GM12878 (cell line): ENCODE data around the gene SLC25A28. TPM values are rescaled to one million over a fixed set of nuclear protein-coding genes. Genes with fewer than 3 reads are reported as not detected.
A peak's percentile ranks its signal among the peaks of the same experiment; 100 is the strongest.

ENCODE experiments used
- ATAC-seq: fragments of 200-7000 bp; cut with Tn5 transposase; 3 replicates; pipeline ENCODE4 v1.9.1; 2020; ENCODE audit warnings: mild to moderate bottlenecking, moderate library complexity
- BruUV-seq: library from RNA; stranded (reverse); fragments of 400-500 nt; replicated peaks from 2 replicates; lab custom pipeline; 2021; lab: Mats Ljungman, UMichigan
- CTCF ChIA-PET: fragments of 300-600 bp; sonication (Branson Sonifier 250); formaldehyde crosslinking; extraction: SDS; loops from one replicate; lab custom pipeline; 2021; ENCODE audit warnings: inconsistent platforms; lab: Yijun Ruan, JAX
- POLR2A ChIA-PET: fragments of 350-600 bp; formaldehyde crosslinking; extraction: SDS; loops from one replicate; lab custom pipeline; 2021; ENCODE audit warnings: inconsistent platforms; lab: Charles Lee
- RAD21 ChIA-PET: fragments of 300-600 bp; sonication (Branson Sonifier 250); formaldehyde crosslinking; loops from one replicate; lab custom pipeline; 2023; ENCODE audit warnings: antibody characterized with exemption; ENCODE audit not compliant: unreplicated experiment; lab: Charles Lee
- SMC1A ChIA-PET: fragments of 300-600 bp; sonication (Branson Sonifier 250); formaldehyde crosslinking; loops from one replicate; lab custom pipeline; 2023; ENCODE audit not compliant: unreplicated experiment, uncharacterized antibody; lab: Charles Lee
- DNase-seq: peaks from one replicate; pipeline ENCODE4 v3.0.0-alpha.2; 2011; ENCODE audit warnings: low read depth, low spot score
- FAIRE-seq: peaks from 3 replicates; lab custom pipeline; 2011; peaks lifted over from hg19 to GRCh38; lab: Jason Lieb, UNC
- H2AFZ ChIP-seq: 2 replicates; pipeline ENCODE4 v1.6.0; 2011; ENCODE audit warnings: low read depth, low read length, control low read depth; ENCODE audit not compliant: control insufficient read depth
- H3K27ac ChIP-seq: 2 replicates; pipeline ENCODE4 v1.5.1; 2011; ENCODE audit warnings: control low read depth; ENCODE audit not compliant: control insufficient read depth, insufficient read depth
- H3K27me3 ChIP-seq, 2 experiments: replicated peaks in 1 of 2; 2 replicates each; pipeline versions ENCODE4 v1.6.0 to v1.6.1; 2011; ENCODE audit warnings: low read length in 1 of 2; ENCODE audit not compliant: control insufficient read depth in 2 of 2, insufficient read depth in 2 of 2
- H3K36me3 ChIP-seq, 2 experiments: 2 replicates each; pipeline ENCODE4 v1.5.1; 2011; ENCODE audit warnings: low read length in 1 of 2; ENCODE audit not compliant: control insufficient read depth in 2 of 2, insufficient read depth in 2 of 2
- H3K4me1 ChIP-seq: 2 replicates; pipeline ENCODE4 v1.6.1; 2011; ENCODE audit warnings: mild to moderate bottlenecking, low read length, moderate library complexity, mixed read lengths; ENCODE audit not compliant: control insufficient read depth, insufficient read depth
- H3K4me2 ChIP-seq: 2 replicates; pipeline ENCODE4 v1.6.0; 2011; ENCODE audit warnings: control low read depth; ENCODE audit not compliant: control insufficient read depth, insufficient read depth
- H3K4me3 ChIP-seq: fragments of 200-600 bp; sonication (generic); 2 replicates; pipeline ENCODE4 v1.5.1; 2016
- H3K79me2 ChIP-seq: 2 replicates; pipeline ENCODE4 v1.6.0; 2011; ENCODE audit warnings: low read length; ENCODE audit not compliant: control insufficient read depth, insufficient read depth
- H3K9ac ChIP-seq: 2 replicates; pipeline ENCODE4 v1.8.0; 2011; ENCODE audit warnings: low read length, control low read depth, mixed read lengths; ENCODE audit not compliant: control insufficient read depth, insufficient read depth
- H3K9me3 ChIP-seq: replicated peaks from 3 replicates; pipeline ENCODE4 v1.5.1; 2011; ENCODE audit warnings: mild to moderate bottlenecking, low read length; ENCODE audit not compliant: control insufficient read depth, insufficient read depth
- H4K20me1 ChIP-seq: 2 replicates; pipeline ENCODE4 v1.6.0; 2011; ENCODE audit not compliant: control insufficient read depth, insufficient read depth
- ATF7 ChIP-seq: fragments of 450-650 bp; IDR thresholded peaks from 2 replicates; pipeline ENCODE4 v1.6.1; 2016; ENCODE audit warnings: low read depth, mild to moderate bottlenecking
- CHD2 ChIP-seq: IDR thresholded peaks from 2 replicates; pipeline ENCODE4 v1.6.1; 2011; ENCODE audit warnings: low read depth, low read length, improper control_type of control experiment, borderline replicate concordance
- IKZF2 ChIP-seq, 2 experiments: fragments of 450-650 bp; IDR thresholded peaks; 2 replicates each; pipeline ENCODE4 v1.6.1; 2017; ENCODE audit warnings: mild to moderate bottlenecking in 2 of 2, moderate library complexity in 2 of 2
- SMAD5 ChIP-seq: IDR thresholded peaks from 2 replicates; pipeline ENCODE4 v1.6.1; 2016; ENCODE audit warnings: antibody characterized with exemption, low read depth
- TCF3 ChIP-seq: IDR thresholded peaks from 2 replicates; pipeline ENCODE4 v1.6.1; 2012; ENCODE audit warnings: low read depth, mild to moderate bottlenecking, low read length, borderline replicate concordance; ENCODE audit not compliant: insufficient read depth
- WGBS: methylation state at CpG from one replicate; pipeline ENCODE4 v1.1.6; 2016; ENCODE audit warnings: low lambda C conversion rate; ENCODE audit not compliant: insufficient replicate concordance, insufficient coverage; ENCODE audit errors: missing lambda C conversion rate; 5-methylcytosine and 5-hydroxymethylcytosine counted together
- in situ Hi-C: fragments of 300-500 bp; cut with MboI; formaldehyde crosslinking; loops from 9 replicates; pipeline ENCODE4 v1.14.3; 2018; ENCODE audit warnings: mixed read lengths
- intact Hi-C: fragments of 100-400 bp; cut with micrococcal nuclease; formaldehyde crosslinking; loops from one replicate; pipeline ENCODE4 v1.14.2; 2022; ENCODE audit not compliant: unreplicated experiment
- polyA plus RNA-seq, 11 experiments: library from polyadenylated mRNA; depleted of rRNA in 4 of 11; unstranded in 6 of 11; stranded (reverse) in 5 of 11; fragments of >200 nt; fragmentation: Nextera tagmentation in 4 of 11; fragmentation: Illumina TruSeq in 1 of 11; extraction: Ambion mirVana in 4 of 11; extraction: Trizol in 1 of 11; gene quantifications; 1 replicate in 1 of 11; 2 replicates in 10 of 11; pipeline versions ENCODE4 v1.2.1 to v1.2.3, GENCODE V29; 2011 to 2016; ENCODE audit warnings: inconsistent platforms in 2 of 11, missing spikeins in 2 of 11, low read depth in 1 of 11
- total RNA-seq, 4 experiments: library from RNA; depleted of rRNA in 3 of 4; stranded (reverse); fragments of >200 nt in 3 of 4; fragmentation: Illumina TruSeq in 1 of 4; extraction: Trizol in 1 of 4; gene quantifications; 2 replicates each; pipeline versions ENCODE4 v1.2.1 to v1.2.3, GENCODE V29; 2013 to 2021

The SLC25A28 gene
- total and polyA plus RNA-seq, 10 of the 15 experiments (the other 5 are each of a cell fraction or from before 2014, with no cell fraction given): 7.5 to 47.8 (median 24.9) TPM

GRCh38 chr10:99654390-99655175, 34.3 kb upstream of the SLC25A28 start:
- DNase-seq (no peak), ATAC-seq (no peak), FAIRE-seq (no peak)
- no peaks in the 10 kb centered on the region for H3K9me3 ChIP-seq
- H3K27me3 ChIP-seq: no peaks in the 10 kb centered on the region
- H3K4me2 ChIP-seq: no peak overlapping the region
- ChIA-PET SMC1A (no interaction called here), RAD21 (interaction anchor here (0.6 kb wide), 1 partner anchor 23 kb away, joined by 3 read pairs; no protein-coding TSS in a partner anchor), POLR2A (interaction anchor here (0.6 to 0.7 kb wide), 2 partner anchors 414 to 1302 kb away, joined by 3 read pairs; no protein-coding TSS in a partner anchor), CTCF (interaction anchor here (0.6 kb wide), 1 partner anchor 24 kb away, joined by 3 read pairs; no protein-coding TSS in a partner anchor)
- no peak overlapping the region for H3K9ac ChIP-seq
- H2AFZ ChIP-seq: no peak overlapping the region
- no TSS peak for BruUV-seq
- in situ Hi-C loops (no loop called here), intact Hi-C loops (no loop called here)
- no peaks in the 10 kb centered on the region; the same call in 1 of the 2 replicates for H3K79me2 ChIP-seq
- no peaks in the 10 kb centered on the region for H3K36me3 ChIP-seq
- H3K27ac ChIP-seq: no peak overlapping the region
- H3K4me3 ChIP-seq: no peak overlapping the region
- TF ChIP-seq TCF3: no peak
- no peak for TF ChIP-seq SMAD5
- TF ChIP-seq IKZF2 (IDR thresholded peaks at IDR 0.05): no peak
- no peaks in the 10 kb centered on the region for H4K20me1 ChIP-seq
- H3K4me1 ChIP-seq: peaks cover 13% of the 10 kb centered on the region
- 74% methylated on average over 9 of the region's 9 CpGs for WGBS

GRCh38 chr10:99652800-99653390, 32.7 kb upstream of the SLC25A28 start:
- CTCF ChIA-PET: interaction anchor here (1.2 to 1.4 kb wide), 2 partner anchors 217 to 261 kb away, joined by 4 to 5 read pairs; no protein-coding TSS in a partner anchor

More at GRCh38 chr10:99652800-99653390, 32.7 kb upstream of the SLC25A28 start:
- 30% methylated on average over 4 of the region's 4 CpGs for WGBS
- Histone ChIP-seq H3K79me2 (no peaks in the 10 kb centered on the region), H4K20me1 (no peaks in the 10 kb centered on the region), H2AFZ (no peak overlapping the region), H3K4me2 (no peak overlapping the region), H3K27me3 (no peaks in the 10 kb centered on the region), H3K4me3 (no peak overlapping the region), H3K27ac (no peak overlapping the region), H3K36me3 (no peaks in the 10 kb centered on the region), H3K9ac (no peak overlapping the region), H3K4me1 (peaks cover 5% of the 10 kb centered on the region), H3K9me3 (no peaks in the 10 kb centered on the region)
- RAD21 ChIA-PET: no interaction called here
- no TSS peak for BruUV-seq
- POLR2A ChIA-PET: interaction anchor here (0.5 kb wide), 1 partner anchor 34 kb away, joined by 4 read pairs; no protein-coding TSS in a partner anchor
- DNase-seq: no peak
- TF ChIP-seq CHD2 (no peak), ATF7 (0 out of 2 replicates have a peak, but pooled peaks have one; percentile 19)
- SMC1A ChIA-PET: interaction anchor here (1.6 kb wide), 1 partner anchor 217 kb away, joined by 3 read pairs; no protein-coding TSS in a partner anchor
- intact Hi-C loops: no loop called here
- ATAC-seq: no peak
- in situ Hi-C loops: no loop called here
- no peak for FAIRE-seq
